GM12891 (cell line): ENCODE measurements around the gene ZNF564.
A peak's percentile ranks its signal among the peaks of the same experiment; 100 is the strongest.

Experiments used
- POLR2A ChIP-seq: IDR thresholded peaks from 2 replicates; pipeline ENCODE4 v1.6.1; 2011; ENCODE audit warnings: low read depth, low read length, control low read depth
- POU2F2 ChIP-seq: IDR thresholded peaks from 2 replicates; pipeline ENCODE4 v1.6.1; 2011; ENCODE audit warnings: low read depth, mild to moderate bottlenecking, control low read depth, low read length, moderate library complexity
- SPI1 ChIP-seq: IDR thresholded peaks from 2 replicates; pipeline ENCODE4 v1.6.1; 2011; ENCODE audit warnings: low read depth, low read length, control low read depth

DNA sequence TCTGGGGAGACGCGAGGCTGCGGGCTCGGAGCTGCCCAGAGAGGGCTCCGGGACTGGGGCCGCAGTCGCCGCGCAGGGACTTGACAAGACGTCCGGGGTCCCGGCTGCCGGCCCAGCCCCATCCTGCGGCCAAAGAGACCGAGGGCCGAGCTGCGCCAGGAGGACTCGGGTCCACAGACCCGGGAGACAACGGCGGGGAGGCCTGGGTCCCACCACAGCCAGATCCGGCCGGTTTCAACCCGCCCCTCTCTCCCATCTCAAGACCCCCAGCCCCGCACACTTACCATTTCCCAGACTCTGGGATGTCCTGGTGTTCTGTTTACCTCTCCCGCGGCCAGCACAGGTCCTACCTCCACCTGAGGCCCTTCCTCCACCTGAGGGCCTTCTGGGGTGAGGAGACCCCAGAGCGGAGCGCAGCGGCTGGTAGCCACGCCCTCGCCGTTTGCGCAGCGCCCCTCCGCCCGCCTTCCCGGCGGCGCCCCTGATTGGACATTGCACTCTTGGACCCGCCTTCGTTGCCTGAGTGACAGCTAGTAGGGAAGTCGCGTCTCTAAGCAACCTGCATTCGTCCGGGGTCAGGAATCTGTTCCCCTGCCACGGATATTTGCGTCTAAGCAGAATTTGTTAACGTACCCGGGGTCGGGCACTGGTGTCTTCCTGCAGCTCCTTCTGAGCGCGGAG is 66.8 kb downstream of the ZNF564 start, which contains the start of gene ZNF709:
- TF ChIP-seq POLR2A (peak; percentile 43; the same call in 1 of the 2 replicates), SPI1 (peak; percentile 68), POU2F2 (no peak)
